Endometrial microvascular endothelial cells (primary cell): Measurements from ENCODE around the gene TRIM46. TPM values are rescaled to one million over a fixed set of nuclear protein-coding genes. Genes with fewer than 3 reads are reported as not detected.

Source experiments
- in situ Hi-C: cut with HindIII; loops from 2 replicates; pipeline ENCODE4 v1.10.0; 2017; ENCODE audit warnings: low sequenced_read_pairs, low pct_unique_long_range_greater_than_20kb; ENCODE audit errors: inconsistent ontology term
- total RNA-seq: library from RNA; depleted of rRNA; stranded (reverse); fragments of >200 nt; gene quantifications from one replicate; pipeline ENCODE4 v1.2.3, GENCODE V29; 2015; ENCODE audit errors: inconsistent ontology term

Gene TRIM46
- total RNA-seq, 1 donor from 2014 or later = 2.4 TPM

GRCh38 chr1:155196103-155196892, 22.6 kb downstream of the TRIM46 start:
- in situ Hi-C loops = no loop called here

GRCh38 chr1:155196893-155197638, 23.4 kb downstream of the TRIM46 start:
- in situ Hi-C loops = no loop called here

- in situ Hi-C loops = no loop called here
Observed at GRCh38 chr1:155197901-155198546, 24.4 kb downstream of the TRIM46 start.

DNA sequence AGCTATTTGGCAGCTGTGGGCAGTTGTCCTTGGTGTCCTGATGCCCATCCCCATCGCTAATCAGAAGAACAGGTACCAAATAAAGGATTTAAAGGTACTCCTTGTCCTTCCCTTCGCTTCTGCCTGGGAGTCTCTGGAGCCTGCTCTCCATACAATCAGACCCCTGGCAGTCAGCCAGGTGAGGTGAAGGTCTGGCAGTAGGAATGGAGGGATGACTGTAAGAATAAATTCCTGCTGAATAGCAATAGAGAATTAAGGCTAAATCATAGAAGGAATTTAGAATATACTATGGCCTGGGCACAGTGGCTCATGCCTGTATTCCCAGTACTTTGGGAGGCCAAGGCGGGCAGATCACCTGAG, 24.9 kb downstream of the TRIM46 start:
- in situ Hi-C loops = no loop called here

GRCh38 chr1:155199792-155200191, 26.1 kb downstream of the TRIM46 start:
- in situ Hi-C loops = no loop called here

GRCh38 chr1:155200920-155201319, 27.3 kb downstream of the TRIM46 start:
- in situ Hi-C loops = no loop called here

DNA sequence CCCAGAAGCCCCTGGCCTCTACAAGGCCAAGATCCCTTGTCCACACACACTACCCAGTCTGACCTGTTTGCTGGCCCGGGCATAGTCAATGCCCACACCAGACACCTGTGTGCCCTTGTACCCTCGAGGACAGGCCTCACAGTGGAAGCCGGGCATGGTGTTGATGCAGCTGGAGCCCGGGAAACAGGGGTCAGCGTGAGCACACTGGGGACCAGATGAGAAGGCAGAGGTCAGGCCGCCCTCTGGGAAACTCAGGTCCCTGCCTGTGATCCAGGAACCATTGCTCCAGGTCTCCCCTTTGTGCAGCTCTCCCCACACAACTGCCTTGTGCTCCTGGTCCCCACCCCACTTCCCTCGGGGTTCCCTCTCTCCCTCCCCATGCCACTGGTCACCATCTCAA, 28.5 kb downstream of the TRIM46 start:
- in situ Hi-C loops = no loop called here

- in situ Hi-C loops = no loop called here
Observed at GRCh38 chr1:155202731-155203515, 29.3 kb downstream of the TRIM46 start.

GRCh38 chr1:155205035-155205434, 31.4 kb downstream of the TRIM46 start:
- in situ Hi-C loops = no loop called here

GRCh38 chr1:155205969-155206593, 32.4 kb downstream of the TRIM46 start:
- in situ Hi-C loops = no loop called here

GRCh38 chr1:155206891-155207805, 33.5 kb downstream of the TRIM46 start:
- in situ Hi-C loops = no loop called here

DNA sequence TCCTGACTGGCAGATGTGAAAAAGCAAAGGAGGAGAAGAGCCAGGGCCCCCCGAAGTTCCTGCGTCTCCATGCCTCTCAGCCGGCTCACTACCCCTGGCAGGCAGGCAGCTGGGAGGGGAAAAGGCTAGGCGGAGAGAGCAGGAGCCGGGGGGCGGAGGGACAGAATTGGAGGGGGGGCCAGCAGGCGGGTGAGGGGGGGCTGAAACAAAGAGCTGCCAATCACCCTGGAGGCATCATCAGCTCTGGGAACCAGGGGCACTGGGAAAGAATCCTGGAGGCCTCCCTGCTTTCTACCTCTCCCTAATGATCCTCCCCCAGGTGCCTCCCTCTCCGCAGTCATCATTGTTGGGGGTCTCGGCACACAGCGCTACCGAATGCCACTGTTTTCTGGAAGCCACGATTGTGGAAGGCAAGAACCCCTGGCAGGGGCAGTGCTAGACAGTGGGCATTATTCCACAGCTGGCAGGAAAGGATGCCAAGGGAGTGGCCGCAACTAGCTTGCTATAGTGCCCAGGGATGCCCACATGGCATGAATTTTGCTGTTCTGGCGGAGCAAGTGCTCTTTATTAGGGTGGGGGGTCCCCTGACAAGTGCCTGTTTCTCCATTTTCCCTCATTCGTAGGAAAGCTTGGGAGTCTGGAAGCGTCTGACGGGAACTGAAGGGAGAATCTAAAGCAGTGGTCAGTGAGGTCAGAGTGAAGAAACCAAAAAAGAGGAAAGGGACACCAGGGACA, 34.3 kb downstream of the TRIM46 start, which contains the start of gene THBS3:
THBS3 (minus strand) TSS at position 92 of the 735 bp plus-strand sequence; CDS start at position 71, 21 bp downstream.
- in situ Hi-C loops = no loop called here

GRCh38 chr1:155208541-155209311, 35.1 kb downstream of the TRIM46 start, which contains the start of gene MTX1:
Gene MTX1, plus strand, starts transcription at chr1:155208695. Its CDS starts 110 bp downstream, at chr1:155208805.
- in situ Hi-C loops = no loop called here

DNA sequence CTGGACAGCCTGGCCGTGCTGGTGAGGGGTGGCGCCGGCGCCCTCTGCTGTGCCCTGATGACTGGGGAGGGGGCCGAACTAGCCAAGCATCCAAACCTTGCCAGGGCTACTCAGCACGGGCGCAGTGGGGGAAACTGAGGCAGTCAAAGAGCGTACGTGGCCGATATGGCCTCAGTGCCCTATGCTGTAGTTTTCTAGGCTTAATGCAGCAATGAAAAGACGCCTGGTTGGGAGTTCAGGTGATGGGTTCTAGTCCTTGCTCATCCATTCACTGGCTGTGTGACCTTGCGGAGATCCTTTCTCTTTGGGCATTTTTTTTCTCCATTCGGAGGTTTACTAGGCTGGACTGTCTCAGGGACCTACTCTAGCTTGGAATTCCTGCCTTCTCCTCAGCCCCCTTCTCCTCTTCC, 35.7 kb downstream of the TRIM46 start:
- in situ Hi-C loops = no loop called here

DNA sequence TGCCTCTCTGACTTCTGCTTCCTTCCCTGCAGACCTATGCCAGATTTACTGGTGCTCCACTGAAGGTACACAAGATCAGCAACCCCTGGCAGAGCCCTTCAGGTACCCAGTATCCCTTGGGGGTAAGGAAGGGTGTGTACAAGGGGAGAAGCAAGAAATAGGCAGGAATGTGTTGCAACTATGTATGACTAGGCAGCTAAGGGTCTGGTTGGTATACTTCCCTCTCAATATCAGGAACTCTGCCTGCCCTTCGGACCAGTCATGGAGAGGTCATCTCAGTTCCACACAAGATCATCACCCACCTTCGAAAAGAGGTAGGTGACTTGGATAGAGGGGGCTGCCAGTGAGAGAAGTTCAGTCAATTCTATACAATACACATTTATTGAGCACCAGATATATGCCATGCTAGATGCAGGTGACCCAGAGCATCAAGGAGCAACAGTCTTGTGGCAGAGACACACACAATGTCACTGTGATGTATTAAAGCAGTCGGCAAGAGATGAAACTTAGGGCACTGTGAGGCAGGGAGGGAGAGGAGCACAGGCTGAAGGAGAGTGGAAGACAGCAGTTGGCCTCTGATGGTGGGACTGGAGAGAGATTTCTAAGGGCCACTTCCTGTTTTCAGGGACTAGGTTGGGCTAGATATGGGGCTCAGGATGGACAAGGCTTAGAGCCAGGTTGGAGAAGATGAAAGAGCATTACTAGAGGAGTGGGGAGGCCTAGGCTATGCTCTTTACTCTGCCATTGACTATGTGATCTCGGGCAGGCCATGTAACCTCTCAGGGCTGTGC, 36.9 kb downstream of the TRIM46 start:
- in situ Hi-C loops = no loop called here
